Measurements from ENCODE around the gene AKAP1. TPM values are rescaled to one million over a fixed set of nuclear protein-coding genes. Genes with fewer than 3 reads are reported as not detected.

Gene AKAP1
- total and polyA plus RNA-seq, 11 donors = 55.8 to 240 (median 128) TPM

DNA sequence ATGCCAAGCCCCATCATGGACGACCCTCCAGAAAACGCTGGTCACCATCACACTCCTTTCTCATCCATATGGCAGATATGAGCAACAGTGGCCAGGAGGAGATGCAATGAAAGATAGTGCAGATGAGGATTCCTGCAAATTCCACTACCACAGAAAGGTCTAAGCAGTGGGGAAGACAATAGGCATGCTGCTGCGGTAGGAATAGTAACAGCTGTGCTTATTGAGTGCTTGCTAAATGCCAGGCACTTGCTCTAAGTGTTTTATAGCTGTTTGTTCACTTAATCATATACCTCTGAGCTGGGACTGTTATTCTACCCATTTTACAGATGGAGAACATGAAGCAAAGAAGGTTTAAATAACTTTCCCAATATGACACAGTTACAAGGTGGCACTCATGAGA lies 46.6 kb upstream of the AKAP1 start:
- intact Hi-C loops (cut with DNase I) = no loop called here
- ATAC-seq = no peak

GRCh38 chr17:57040571-57040970 lies 44.5 kb upstream of the AKAP1 start:
- Histone ChIP-seq H3K36me3 (no peaks in the 10 kb centered on the region), H3K9me3 (no peaks in the 10 kb centered on the region), H3K4me1 (peaks cover 0 to 23% (median 5%) of the 10 kb centered on the region in 12 donors), H3K27ac (no peak overlapping the region), H3K4me3 (no peak overlapping the region), H3K27me3 (peaks cover 0 to 43% (median 15%) of the 10 kb centered on the region in 9 donors)
- DNase-seq (no peak), ATAC-seq (no peak)
- 58 to 71% (median 64%) methylated on average over 2 of the region's 2 CpGs for WGBS, 4 donors
- no peak for TF ChIP-seq POLR2A (IDR thresholded peaks at IDR 0.05)
- TF ChIP-seq, protein P1, sequence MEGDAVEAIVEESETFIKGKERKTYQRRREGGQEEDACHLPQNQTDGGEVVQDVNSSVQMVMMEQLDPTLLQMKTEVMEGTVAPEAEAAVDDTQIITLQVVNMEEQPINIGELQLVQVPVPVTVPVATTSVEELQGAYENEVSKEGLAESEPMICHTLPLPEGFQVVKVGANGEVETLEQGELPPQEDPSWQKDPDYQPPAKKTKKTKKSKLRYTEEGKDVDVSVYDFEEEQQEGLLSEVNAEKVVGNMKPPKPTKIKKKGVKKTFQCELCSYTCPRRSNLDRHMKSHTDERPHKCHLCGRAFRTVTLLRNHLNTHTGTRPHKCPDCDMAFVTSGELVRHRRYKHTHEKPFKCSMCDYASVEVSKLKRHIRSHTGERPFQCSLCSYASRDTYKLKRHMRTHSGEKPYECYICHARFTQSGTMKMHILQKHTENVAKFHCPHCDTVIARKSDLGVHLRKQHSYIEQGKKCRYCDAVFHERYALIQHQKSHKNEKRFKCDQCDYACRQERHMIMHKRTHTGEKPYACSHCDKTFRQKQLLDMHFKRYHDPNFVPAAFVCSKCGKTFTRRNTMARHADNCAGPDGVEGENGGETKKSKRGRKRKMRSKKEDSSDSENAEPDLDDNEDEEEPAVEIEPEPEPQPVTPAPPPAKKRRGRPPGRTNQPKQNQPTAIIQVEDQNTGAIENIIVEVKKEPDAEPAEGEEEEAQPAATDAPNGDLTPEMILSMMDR (IDR thresholded peaks at IDR 0.05) = no peak
- intact Hi-C loops (cut with DNase I) = loop anchor here in 1 of 10 donors (5.0 kb wide), 1 partner anchor 37 kb away; no protein-coding TSS in a partner anchor

More for the DNA sequence above, 46.6 kb upstream of the AKAP1 start:
- Histone ChIP-seq H3K4me1 (peaks cover 0 to 37% (median 10%) of the 10 kb centered on the region in 12 donors), H3K36me3 (no peaks in the 10 kb centered on the region), H3K27me3 (peaks cover 0 to 22% (median 2%) of the 10 kb centered on the region in 9 donors), H3K4me3 (no peak overlapping the region), H3K9me3 (no peaks in the 10 kb centered on the region), H3K27ac (no peak overlapping the region)
- 70 to 83% (median 82%) methylated on average over 3 of the region's 3 CpGs for WGBS, 4 donors
- DNase-seq = no peak
- TF ChIP-seq, protein P1 (IDR thresholded peaks at IDR 0.05) = no peak
- no peak for TF ChIP-seq POLR2A (IDR thresholded peaks at IDR 0.05)

- Histone ChIP-seq H3K36me3 (no peaks in the 10 kb centered on the region), H3K27ac (no peak overlapping the region), H3K27me3 (peaks cover 0 to 44% (median 22%) of the 10 kb centered on the region in 9 donors), H3K9me3 (no peaks in the 10 kb centered on the region), H3K4me1 (peaks cover 0 to 16% (median 10%) of the 10 kb centered on the region in 12 donors), H3K4me3 (no peak overlapping the region)
- DNase-seq (peak in 1 of 5 donors; percentile 28), ATAC-seq (no peak)
- intact Hi-C loops (cut with DNase I) = loop anchor here in 1 of 10 donors (5.0 kb wide), 1 partner anchor 34 kb away; no protein-coding TSS in a partner anchor
- TF ChIP-seq, protein P1 (IDR thresholded peaks at IDR 0.05) = no peak
- no peak for TF ChIP-seq POLR2A (IDR thresholded peaks at IDR 0.05)
- WGBS, 4 donors = 69 to 77% (median 73%) methylated on average over 4 of the region's 4 CpGs
These were observed 41.8 kb upstream of the AKAP1 start for GRCh38 chr17:57043276-57043675.

DNA sequence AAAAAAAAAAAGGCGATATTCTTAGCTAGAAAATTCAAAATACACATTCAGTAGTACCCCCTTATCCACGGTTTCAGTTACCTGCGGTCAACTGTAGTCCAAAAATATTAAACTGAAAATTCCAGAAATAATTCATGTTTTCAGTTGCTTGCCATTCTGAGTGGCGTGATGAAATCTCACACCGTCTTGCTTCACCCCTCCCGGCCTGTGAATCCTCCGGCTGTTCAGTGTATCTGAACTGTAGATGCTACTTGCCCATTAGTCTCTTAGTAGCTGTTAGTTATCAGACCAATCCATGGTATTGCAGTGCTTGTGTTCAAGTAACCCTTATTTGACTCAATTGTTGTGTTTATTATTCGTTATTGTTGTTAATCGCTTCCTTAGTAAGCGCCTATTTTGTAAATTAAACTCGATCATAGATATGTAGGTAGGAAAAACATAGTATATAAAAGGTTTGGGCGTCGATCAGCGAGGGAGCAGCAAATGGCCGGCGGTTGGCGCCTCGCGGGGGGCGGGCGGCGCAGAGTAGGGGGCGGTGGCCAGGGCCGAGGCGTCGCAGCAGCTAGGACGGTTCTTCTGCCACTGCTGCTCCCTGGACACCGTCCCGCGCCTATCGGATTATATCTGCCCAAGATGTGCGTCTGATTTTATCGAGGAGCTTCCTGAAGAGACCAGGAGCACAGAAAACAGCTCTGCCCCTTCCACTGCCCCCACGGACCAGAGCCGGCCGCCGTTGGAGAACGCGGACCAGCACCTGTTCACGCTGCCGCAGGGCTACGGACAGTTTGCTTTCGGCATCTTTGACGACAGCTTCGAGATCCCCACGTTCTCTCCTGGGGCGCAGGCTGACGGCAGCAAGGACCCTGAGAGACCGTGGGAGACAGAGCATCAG lies 39.8 kb upstream of the AKAP1 start:
- peaks cover 0 to 19% (median 10%) of the 10 kb centered on the region in 12 donors for H3K4me1 ChIP-seq
- DNase-seq (peak in 2 of 5 donors; percentile 23 to 66), ATAC-seq (peak in 3 of 4 donors; percentile 14 to 15 (median 15))
- H3K9me3 ChIP-seq = no peaks in the 10 kb centered on the region
- TF ChIP-seq POLR2A (IDR thresholded peaks at IDR 0.05) = no peak
- TF ChIP-seq, protein P1 (IDR thresholded peaks at IDR 0.05) = no peak
- no peak overlapping the region for H3K27ac ChIP-seq
- H3K4me3 ChIP-seq = peak overlapping the region in 9 of 12 donors; percentile 32 to 55 (median 42)
- intact Hi-C loops (cut with DNase I) = loop anchor here in 1 of 10 donors (5.0 kb wide), 1 partner anchor 32 kb away; no protein-coding TSS in a partner anchor
- H3K27me3 ChIP-seq = peaks cover 0 to 44% (median 22%) of the 10 kb centered on the region in 9 donors
- no peaks in the 10 kb centered on the region for H3K36me3 ChIP-seq
- WGBS, 4 donors = 28 to 39% (median 28%) methylated on average over 40 to 49 of the region's 49 CpGs
